ENCODE measurements around the gene PAN2.

The PAN2 gene

GRCh38 chr12:56315622-56316473, 18.0 kb downstream of the PAN2 start, which contains the start of gene CNPY2:
Gene CNPY2 (minus strand): TSS chr12:56315988. CDS start chr12:56315217, 771 bp downstream.
- Histone ChIP-seq H3K9ac (ENCODE audit: low read length) (peak within 1 kb of the TSS; percentile 82), H3F3A (ENCODE audit: insufficient read depth) (peaks cover 4% of the 10 kb centered on the region), H3K27ac (ENCODE audit: low read depth, low read length) (peak within 1 kb of the TSS; percentile 66), H3K36me3 (ENCODE audit: low read length) (peaks cover 4% of the 10 kb centered on the region; the same call in 1 of the 2 replicates), H3K4me3 (ENCODE audit: insufficient read depth, low read length, poor library complexity, severe bottlenecking) (peak within 1 kb of the TSS; percentile 81), H4K20me1 (ENCODE audit: low read depth, low read length) (no peaks in the 10 kb centered on the region), H2AFZ (ENCODE audit: low read depth, low read length, severe bottlenecking) (peak within 1 kb of the TSS; percentile 35), H3K9me2 (replicated peaks; ENCODE audit: insufficient read depth, low read length) (no peaks in the 10 kb centered on the region), H3K9me3 (ENCODE audit: insufficient read depth, low read length) (no peaks in the 10 kb centered on the region), H3K27me3 (ENCODE audit: low read length) (no peaks in the 10 kb centered on the region), H3K4me2 (ENCODE audit: low read depth, low read length, poor library complexity, severe bottlenecking) (peak within 1 kb of the TSS; percentile 83), H3K79me2 (ENCODE audit: insufficient read depth, low read length) (peaks cover 17% of the 10 kb centered on the region)
- no peak for TF ChIP-seq EZH2phosphoT487 (conservative IDR thresholded peaks at IDR 0.05; ENCODE audit: low read length)
- no peak for TF ChIP-seq CTCF (IDR thresholded peaks at IDR 0.05; ENCODE audit: insufficient read depth, low read length, poor library complexity, severe bottlenecking)

- peaks cover 8% of the 10 kb centered on the region for H3F3A ChIP-seq (ENCODE audit: insufficient read depth)
- H3K79me2 ChIP-seq (ENCODE audit: insufficient read depth, low read length): peaks cover 17% of the 10 kb centered on the region
- peak overlapping the region; percentile 83 for H3K4me2 ChIP-seq (ENCODE audit: low read depth, low read length, poor library complexity, severe bottlenecking)
- no peaks in the 10 kb centered on the region for H4K20me1 ChIP-seq (ENCODE audit: low read depth, low read length)
- H3K9ac ChIP-seq (ENCODE audit: low read length): peak overlapping the region; percentile 82
- no peaks in the 10 kb centered on the region for H3K9me2 ChIP-seq (replicated peaks; ENCODE audit: insufficient read depth, low read length)
- H3K9me3 ChIP-seq (ENCODE audit: insufficient read depth, low read length): no peaks in the 10 kb centered on the region
- peak overlapping the region; percentile 81 for H3K4me3 ChIP-seq (ENCODE audit: insufficient read depth, low read length, poor library complexity, severe bottlenecking)
- no peaks in the 10 kb centered on the region for H3K27me3 ChIP-seq (ENCODE audit: low read length)
- H3K36me3 ChIP-seq (ENCODE audit: low read length): peaks cover 4% of the 10 kb centered on the region; the same call in 1 of the 2 replicates
- H2AFZ ChIP-seq (ENCODE audit: low read depth, low read length, severe bottlenecking): peak overlapping the region; percentile 15
- no peak for TF ChIP-seq EZH2phosphoT487 (conservative IDR thresholded peaks at IDR 0.05; ENCODE audit: low read length)
- no peak for TF ChIP-seq CTCF (IDR thresholded peaks at IDR 0.05; ENCODE audit: insufficient read depth, low read length, poor library complexity, severe bottlenecking)
- peak overlapping the region; percentile 25 for H3K27ac ChIP-seq (ENCODE audit: low read depth, low read length)
Measured at GRCh38 chr12:56315249-56315621, 18.6 kb downstream of the PAN2 start.

- H3K27me3 ChIP-seq (ENCODE audit: low read length): no peaks in the 10 kb centered on the region
- H3K4me3 ChIP-seq (ENCODE audit: insufficient read depth, low read length, poor library complexity, severe bottlenecking): no peak overlapping the region
- peaks cover 11% of the 10 kb centered on the region; the same call in 1 of the 2 replicates for H3F3A ChIP-seq (ENCODE audit: insufficient read depth)
- H3K36me3 ChIP-seq (ENCODE audit: low read length): peaks cover 13% of the 10 kb centered on the region; the same call in 1 of the 2 replicates
- peaks cover 17% of the 10 kb centered on the region for H3K79me2 ChIP-seq (ENCODE audit: insufficient read depth, low read length)
- no peak for TF ChIP-seq CTCF (IDR thresholded peaks at IDR 0.05; ENCODE audit: insufficient read depth, low read length, poor library complexity, severe bottlenecking)
- TF ChIP-seq EZH2phosphoT487 (conservative IDR thresholded peaks at IDR 0.05; ENCODE audit: low read length): no peak
- H3K4me2 ChIP-seq (ENCODE audit: low read depth, low read length, poor library complexity, severe bottlenecking): no peak overlapping the region
- no peak overlapping the region for H2AFZ ChIP-seq (ENCODE audit: low read depth, low read length, severe bottlenecking)
- H4K20me1 ChIP-seq (ENCODE audit: low read depth, low read length): no peaks in the 10 kb centered on the region
- H3K9ac ChIP-seq (ENCODE audit: low read length): no peak overlapping the region
- H3K9me3 ChIP-seq (ENCODE audit: insufficient read depth, low read length): no peaks in the 10 kb centered on the region
- H3K27ac ChIP-seq (ENCODE audit: low read depth, low read length): no peak overlapping the region
- no peaks in the 10 kb centered on the region for H3K9me2 ChIP-seq (replicated peaks; ENCODE audit: insufficient read depth, low read length)
Measured at GRCh38 chr12:56311003-56311402, 22.8 kb downstream of the PAN2 start.

Measured in SU-DHL-6 (cell line).